GM15510 (cell line): ENCODE data around the gene OGDH.

Source experiments
- POLR2A ChIP-seq: IDR thresholded peaks from 3 replicates; pipeline ENCODE4 v1.6.1; 2011; ENCODE audit warnings: borderline replicate concordance; ENCODE audit not compliant: insufficient read length; ENCODE audit errors: extremely low read depth

OGDH gene

GRCh38 chr7:44693641-44694313, 87.3 kb downstream of the OGDH start:
- no peak for TF ChIP-seq POLR2A

- no peak for TF ChIP-seq POLR2A
Observed at GRCh38 chr7:44694326-44694725, 87.9 kb downstream of the OGDH start.

GRCh38 chr7:44694766-44695165, 88.3 kb downstream of the OGDH start:
- no peak for TF ChIP-seq POLR2A

GRCh38 chr7:44695756-44696155, 89.3 kb downstream of the OGDH start:
- TF ChIP-seq POLR2A, result no peak

- TF ChIP-seq POLR2A, result no peak
Observed at GRCh38 chr7:44696728-44697127, 90.3 kb downstream of the OGDH start.

- no peak for TF ChIP-seq POLR2A
Observed at GRCh38 chr7:44697136-44698045, 91.0 kb downstream of the OGDH start.

GRCh38 chr7:44698046-44698580, 91.7 kb downstream of the OGDH start:
- TF ChIP-seq POLR2A, result no peak

GRCh38 chr7:44700322-44700721, 93.9 kb downstream of the OGDH start:
- TF ChIP-seq POLR2A, result no peak

- no peak for TF ChIP-seq POLR2A
Observed at GRCh38 chr7:44703921-44704320, 97.5 kb downstream of the OGDH start.

- TF ChIP-seq POLR2A, result no peak
Observed at GRCh38 chr7:44705434-44705833, 99.0 kb downstream of the OGDH start.

GRCh38 chr7:44706788-44707557, 100.5 kb downstream of the OGDH start:
- TF ChIP-seq POLR2A, result no peak

- TF ChIP-seq POLR2A, result no peak
Observed at GRCh38 chr7:44707558-44708230, 101.3 kb downstream of the OGDH start.

GRCh38 chr7:44709011-44709915, 102.8 kb downstream of the OGDH start:
- TF ChIP-seq POLR2A, result no peak

GRCh38 chr7:44709945-44710596, 103.6 kb downstream of the OGDH start:
- TF ChIP-seq POLR2A, result no peak

- TF ChIP-seq POLR2A, result no peak
Observed at GRCh38 chr7:44711528-44711927, 105.1 kb downstream of the OGDH start.
